GM12878 (cell line): ENCODE data around the gene ASGR1. TPM values are rescaled to one million over a fixed set of nuclear protein-coding genes. Genes with fewer than 3 reads are reported as not detected.

ENCODE experiments used
- BCL11A ChIP-seq: IDR thresholded peaks from 2 replicates; pipeline ENCODE4 v1.6.1; 2011; ENCODE audit warnings: low read depth, low read length
- ETV6 ChIP-seq, 2 experiments: fragments of 450-650 bp in 1 of 2; IDR thresholded peaks in 1 of 2; conservative IDR thresholded peaks in 1 of 2; 2 replicates each; pipeline ENCODE4 v1.6.1; 2014; ENCODE audit warnings: antibody characterized with exemption in 1 of 2, borderline replicate concordance in 1 of 2, low read depth in 1 of 2, mild to moderate bottlenecking in 1 of 2, moderate library complexity in 1 of 2
- KLF5 ChIP-seq: fragments of 450-650 bp; IDR thresholded peaks from 2 replicates; pipeline ENCODE4 v1.6.1; 2014; ENCODE audit warnings: mild to moderate bottlenecking; ENCODE audit not compliant: partially characterized antibody
- MYC ChIP-seq: IDR thresholded peaks from 2 replicates; pipeline ENCODE4 v1.6.1; 2011; ENCODE audit warnings: mild to moderate bottlenecking, low read length, moderate library complexity, inconsistent platforms; ENCODE audit not compliant: insufficient read depth, insufficient replicate concordance, insufficient read length, severe bottlenecking
- NFIC ChIP-seq: IDR thresholded peaks from 2 replicates; pipeline ENCODE4 v1.6.1; 2012; ENCODE audit warnings: low read depth, mild to moderate bottlenecking, inconsistent platforms, low read length, moderate library complexity
- PAX5 ChIP-seq: IDR thresholded peaks from 2 replicates; pipeline ENCODE4 v1.6.1; 2011; ENCODE audit warnings: low read depth, low read length, borderline replicate concordance
- RBBP5 ChIP-seq: fragments of 200-600 bp; sonication (generic); conservative IDR thresholded peaks from 2 replicates; pipeline ENCODE4 v1.6.1; 2016
- STAT1 ChIP-seq: fragments of 450-650 bp; conservative IDR thresholded peaks from 2 replicates; pipeline ENCODE4 v1.6.1; 2014; ENCODE audit warnings: antibody characterized with exemption, mild to moderate bottlenecking
- ZZZ3 ChIP-seq: IDR thresholded peaks from 2 replicates; pipeline ENCODE4 v1.6.1; 2011; ENCODE audit warnings: low read depth; ENCODE audit not compliant: control insufficient read depth, insufficient read length
- polyA plus RNA-seq, 11 experiments: library from polyadenylated mRNA; depleted of rRNA in 4 of 11; unstranded in 6 of 11; stranded (reverse) in 5 of 11; fragments of >200 nt; fragmentation: Nextera tagmentation in 4 of 11; fragmentation: Illumina TruSeq in 1 of 11; extraction: Ambion mirVana in 4 of 11; extraction: Trizol in 1 of 11; gene quantifications; 1 replicate in 1 of 11; 2 replicates in 10 of 11; pipeline versions ENCODE4 v1.2.1 to v1.2.3, GENCODE V29; 2011 to 2016; ENCODE audit warnings: inconsistent platforms in 2 of 11, missing spikeins in 2 of 11, low read depth in 1 of 11
- total RNA-seq, 4 experiments: library from RNA; depleted of rRNA in 3 of 4; stranded (reverse); fragments of >200 nt in 3 of 4; fragmentation: Illumina TruSeq in 1 of 4; extraction: Trizol in 1 of 4; gene quantifications; 2 replicates each; pipeline versions ENCODE4 v1.2.1 to v1.2.3, GENCODE V29; 2013 to 2021
- TF ChIP-seq, protein P1 (sequence below): fragments of 450-650 bp; IDR thresholded peaks from 2 replicates; pipeline ENCODE4 v1.6.1; 2017; ENCODE audit warnings: borderline replicate concordance
- TF ChIP-seq, protein P2 (sequence below): fragments of 450-650 bp; conservative IDR thresholded peaks from 2 replicates; pipeline ENCODE4 v1.6.1; 2017; ENCODE audit warnings: mild to moderate bottlenecking, moderate library complexity
- TF ChIP-seq, protein P3 (sequence below): IDR thresholded peaks from 2 replicates; pipeline ENCODE4 v1.6.1; 2012; ENCODE audit warnings: mild to moderate bottlenecking, low read depth, low read length
- TF ChIP-seq, protein P4 (sequence below): IDR thresholded peaks from 2 replicates; pipeline ENCODE4 v1.6.1; 2011; ENCODE audit warnings: low read depth, low read length, improper control_type of control experiment, borderline replicate concordance
- TF ChIP-seq, protein P5 (sequence below): fragments of 450-650 bp; IDR thresholded peaks from 2 replicates; pipeline ENCODE4 v1.6.1; 2017; ENCODE audit warnings: mild to moderate bottlenecking, moderate library complexity
- TF ChIP-seq, protein P6 (sequence below): fragments of 450-650 bp; IDR thresholded peaks from 2 replicates; pipeline ENCODE4 v1.6.1; 2016; ENCODE audit warnings: mild to moderate bottlenecking

The ASGR1 gene
- total and polyA plus RNA-seq, 10 of the 15 experiments (the other 5 are each of a cell fraction or from before 2014, with no cell fraction given): 0.06 to 0.34 (median 0.14) TPM; not detected in 6

DNA sequence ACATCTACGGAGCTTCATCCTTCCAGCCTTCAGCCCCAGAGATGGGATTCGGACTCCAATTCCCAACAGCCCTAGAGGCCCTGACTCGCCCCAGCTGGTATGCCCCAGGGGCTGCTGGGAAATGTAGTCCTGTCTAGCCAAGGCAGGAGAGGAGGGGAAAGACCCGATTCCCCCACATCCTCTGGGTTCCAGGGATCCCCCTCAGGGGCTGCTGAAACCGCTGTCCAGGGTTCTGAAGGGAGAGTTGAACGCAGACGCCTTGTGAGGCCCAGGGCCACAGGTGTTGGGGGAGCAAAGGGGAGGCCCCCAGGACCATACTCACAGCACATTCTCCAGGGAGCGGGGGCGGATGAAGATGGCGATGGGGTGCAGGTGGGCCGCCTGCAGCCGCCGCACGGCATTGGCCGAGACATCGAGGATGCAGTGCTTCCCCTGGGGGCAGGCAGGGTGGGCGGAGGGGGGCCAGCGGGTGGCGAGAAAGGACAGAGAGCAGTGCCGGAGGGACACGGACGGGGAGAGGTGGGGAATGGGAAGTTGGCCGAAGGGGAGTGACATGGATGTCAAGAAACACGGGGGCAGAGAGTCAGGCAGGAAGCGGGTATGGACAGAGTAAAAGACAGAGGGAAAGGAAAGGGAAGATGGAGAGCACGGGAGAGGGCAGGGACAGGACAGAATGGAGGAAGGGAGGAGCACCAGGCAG, 12.6 kb upstream of the ASGR1 start (continued):
- TF ChIP-seq, protein P1, sequence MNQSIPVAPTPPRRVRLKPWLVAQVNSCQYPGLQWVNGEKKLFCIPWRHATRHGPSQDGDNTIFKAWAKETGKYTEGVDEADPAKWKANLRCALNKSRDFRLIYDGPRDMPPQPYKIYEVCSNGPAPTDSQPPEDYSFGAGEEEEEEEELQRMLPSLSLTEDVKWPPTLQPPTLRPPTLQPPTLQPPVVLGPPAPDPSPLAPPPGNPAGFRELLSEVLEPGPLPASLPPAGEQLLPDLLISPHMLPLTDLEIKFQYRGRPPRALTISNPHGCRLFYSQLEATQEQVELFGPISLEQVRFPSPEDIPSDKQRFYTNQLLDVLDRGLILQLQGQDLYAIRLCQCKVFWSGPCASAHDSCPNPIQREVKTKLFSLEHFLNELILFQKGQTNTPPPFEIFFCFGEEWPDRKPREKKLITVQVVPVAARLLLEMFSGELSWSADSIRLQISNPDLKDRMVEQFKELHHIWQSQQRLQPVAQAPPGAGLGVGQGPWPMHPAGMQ: no peak
- TF ChIP-seq KLF5: no peak
- TF ChIP-seq MYC: no peak
- TF ChIP-seq RBBP5: no peak
- TF ChIP-seq, protein P2, sequence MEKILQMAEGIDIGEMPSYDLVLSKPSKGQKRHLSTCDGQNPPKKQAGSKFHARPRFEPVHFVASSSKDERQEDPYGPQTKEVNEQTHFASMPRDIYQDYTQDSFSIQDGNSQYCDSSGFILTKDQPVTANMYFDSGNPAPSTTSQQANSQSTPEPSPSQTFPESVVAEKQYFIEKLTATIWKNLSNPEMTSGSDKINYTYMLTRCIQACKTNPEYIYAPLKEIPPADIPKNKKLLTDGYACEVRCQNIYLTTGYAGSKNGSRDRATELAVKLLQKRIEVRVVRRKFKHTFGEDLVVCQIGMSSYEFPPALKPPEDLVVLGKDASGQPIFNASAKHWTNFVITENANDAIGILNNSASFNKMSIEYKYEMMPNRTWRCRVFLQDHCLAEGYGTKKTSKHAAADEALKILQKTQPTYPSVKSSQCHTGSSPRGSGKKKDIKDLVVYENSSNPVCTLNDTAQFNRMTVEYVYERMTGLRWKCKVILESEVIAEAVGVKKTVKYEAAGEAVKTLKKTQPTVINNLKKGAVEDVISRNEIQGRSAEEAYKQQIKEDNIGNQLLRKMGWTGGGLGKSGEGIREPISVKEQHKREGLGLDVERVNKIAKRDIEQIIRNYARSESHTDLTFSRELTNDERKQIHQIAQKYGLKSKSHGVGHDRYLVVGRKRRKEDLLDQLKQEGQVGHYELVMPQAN: no peak
- TF ChIP-seq ZZZ3: no peak
- no peak for TF ChIP-seq STAT1
- no peak for TF ChIP-seq ETV6 (conservative IDR thresholded peaks at IDR 0.05 in 1 of 2, IDR thresholded peaks at IDR 0.05 in 1 of 2; ENCODE audit: borderline replicate concordance in 1 of 2, low read depth in 1 of 2)
- TF ChIP-seq, protein P3, sequence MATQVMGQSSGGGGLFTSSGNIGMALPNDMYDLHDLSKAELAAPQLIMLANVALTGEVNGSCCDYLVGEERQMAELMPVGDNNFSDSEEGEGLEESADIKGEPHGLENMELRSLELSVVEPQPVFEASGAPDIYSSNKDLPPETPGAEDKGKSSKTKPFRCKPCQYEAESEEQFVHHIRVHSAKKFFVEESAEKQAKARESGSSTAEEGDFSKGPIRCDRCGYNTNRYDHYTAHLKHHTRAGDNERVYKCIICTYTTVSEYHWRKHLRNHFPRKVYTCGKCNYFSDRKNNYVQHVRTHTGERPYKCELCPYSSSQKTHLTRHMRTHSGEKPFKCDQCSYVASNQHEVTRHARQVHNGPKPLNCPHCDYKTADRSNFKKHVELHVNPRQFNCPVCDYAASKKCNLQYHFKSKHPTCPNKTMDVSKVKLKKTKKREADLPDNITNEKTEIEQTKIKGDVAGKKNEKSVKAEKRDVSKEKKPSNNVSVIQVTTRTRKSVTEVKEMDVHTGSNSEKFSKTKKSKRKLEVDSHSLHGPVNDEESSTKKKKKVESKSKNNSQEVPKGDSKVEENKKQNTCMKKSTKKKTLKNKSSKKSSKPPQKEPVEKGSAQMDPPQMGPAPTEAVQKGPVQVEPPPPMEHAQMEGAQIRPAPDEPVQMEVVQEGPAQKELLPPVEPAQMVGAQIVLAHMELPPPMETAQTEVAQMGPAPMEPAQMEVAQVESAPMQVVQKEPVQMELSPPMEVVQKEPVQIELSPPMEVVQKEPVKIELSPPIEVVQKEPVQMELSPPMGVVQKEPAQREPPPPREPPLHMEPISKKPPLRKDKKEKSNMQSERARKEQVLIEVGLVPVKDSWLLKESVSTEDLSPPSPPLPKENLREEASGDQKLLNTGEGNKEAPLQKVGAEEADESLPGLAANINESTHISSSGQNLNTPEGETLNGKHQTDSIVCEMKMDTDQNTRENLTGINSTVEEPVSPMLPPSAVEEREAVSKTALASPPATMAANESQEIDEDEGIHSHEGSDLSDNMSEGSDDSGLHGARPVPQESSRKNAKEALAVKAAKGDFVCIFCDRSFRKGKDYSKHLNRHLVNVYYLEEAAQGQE: peak; percentile 79; the same call in 1 of the 2 replicates
- TF ChIP-seq, protein P4, sequence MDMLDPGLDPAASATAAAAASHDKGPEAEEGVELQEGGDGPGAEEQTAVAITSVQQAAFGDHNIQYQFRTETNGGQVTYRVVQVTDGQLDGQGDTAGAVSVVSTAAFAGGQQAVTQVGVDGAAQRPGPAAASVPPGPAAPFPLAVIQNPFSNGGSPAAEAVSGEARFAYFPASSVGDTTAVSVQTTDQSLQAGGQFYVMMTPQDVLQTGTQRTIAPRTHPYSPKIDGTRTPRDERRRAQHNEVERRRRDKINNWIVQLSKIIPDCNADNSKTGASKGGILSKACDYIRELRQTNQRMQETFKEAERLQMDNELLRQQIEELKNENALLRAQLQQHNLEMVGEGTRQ: peak; percentile 55
- TF ChIP-seq, protein P5, sequence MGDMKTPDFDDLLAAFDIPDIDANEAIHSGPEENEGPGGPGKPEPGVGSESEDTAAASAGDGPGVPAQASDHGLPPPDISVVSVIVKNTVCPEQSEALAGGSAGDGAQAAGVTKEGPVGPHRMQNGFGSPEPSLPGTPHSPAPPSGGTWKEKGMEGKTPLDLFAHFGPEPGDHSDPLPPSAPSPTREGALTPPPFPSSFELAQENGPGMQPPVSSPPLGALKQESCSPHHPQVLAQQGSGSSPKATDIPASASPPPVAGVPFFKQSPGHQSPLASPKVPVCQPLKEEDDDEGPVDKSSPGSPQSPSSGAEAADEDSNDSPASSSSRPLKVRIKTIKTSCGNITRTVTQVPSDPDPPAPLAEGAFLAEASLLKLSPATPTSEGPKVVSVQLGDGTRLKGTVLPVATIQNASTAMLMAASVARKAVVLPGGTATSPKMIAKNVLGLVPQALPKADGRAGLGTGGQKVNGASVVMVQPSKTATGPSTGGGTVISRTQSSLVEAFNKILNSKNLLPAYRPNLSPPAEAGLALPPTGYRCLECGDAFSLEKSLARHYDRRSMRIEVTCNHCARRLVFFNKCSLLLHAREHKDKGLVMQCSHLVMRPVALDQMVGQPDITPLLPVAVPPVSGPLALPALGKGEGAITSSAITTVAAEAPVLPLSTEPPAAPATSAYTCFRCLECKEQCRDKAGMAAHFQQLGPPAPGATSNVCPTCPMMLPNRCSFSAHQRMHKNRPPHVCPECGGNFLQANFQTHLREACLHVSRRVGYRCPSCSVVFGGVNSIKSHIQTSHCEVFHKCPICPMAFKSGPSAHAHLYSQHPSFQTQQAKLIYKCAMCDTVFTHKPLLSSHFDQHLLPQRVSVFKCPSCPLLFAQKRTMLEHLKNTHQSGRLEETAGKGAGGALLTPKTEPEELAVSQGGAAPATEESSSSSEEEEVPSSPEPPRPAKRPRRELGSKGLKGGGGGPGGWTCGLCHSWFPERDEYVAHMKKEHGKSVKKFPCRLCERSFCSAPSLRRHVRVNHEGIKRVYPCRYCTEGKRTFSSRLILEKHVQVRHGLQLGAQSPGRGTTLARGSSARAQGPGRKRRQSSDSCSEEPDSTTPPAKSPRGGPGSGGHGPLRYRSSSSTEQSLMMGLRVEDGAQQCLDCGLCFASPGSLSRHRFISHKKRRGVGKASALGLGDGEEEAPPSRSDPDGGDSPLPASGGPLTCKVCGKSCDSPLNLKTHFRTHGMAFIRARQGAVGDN: no peak
- TF ChIP-seq, protein P6, sequence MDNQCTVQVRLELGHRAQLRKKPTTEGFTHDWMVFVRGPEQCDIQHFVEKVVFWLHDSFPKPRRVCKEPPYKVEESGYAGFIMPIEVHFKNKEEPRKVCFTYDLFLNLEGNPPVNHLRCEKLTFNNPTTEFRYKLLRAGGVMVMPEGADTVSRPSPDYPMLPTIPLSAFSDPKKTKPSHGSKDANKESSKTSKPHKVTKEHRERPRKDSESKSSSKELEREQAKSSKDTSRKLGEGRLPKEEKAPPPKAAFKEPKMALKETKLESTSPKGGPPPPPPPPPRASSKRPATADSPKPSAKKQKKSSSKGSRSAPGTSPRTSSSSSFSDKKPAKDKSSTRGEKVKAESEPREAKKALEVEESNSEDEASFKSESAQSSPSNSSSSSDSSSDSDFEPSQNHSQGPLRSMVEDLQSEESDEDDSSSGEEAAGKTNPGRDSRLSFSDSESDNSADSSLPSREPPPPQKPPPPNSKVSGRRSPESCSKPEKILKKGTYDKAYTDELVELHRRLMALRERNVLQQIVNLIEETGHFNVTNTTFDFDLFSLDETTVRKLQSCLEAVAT: no peak
- TF ChIP-seq BCL11A: no peak
- TF ChIP-seq PAX5: no peak
- no peak for TF ChIP-seq NFIC
